ENCODE results near the gene HOXC12. TPM values are rescaled to one million over a fixed set of nuclear protein-coding genes. Genes with fewer than 3 reads are reported as not detected.

Gene HOXC12
- polyA plus RNA-seq, 5 donors = not detected

- DNase-seq = no peak
These were observed 28.9 kb downstream of the HOXC12 start for GRCh38 chr12:53983568-53983949.

- no peak for DNase-seq
These were observed 29.4 kb downstream of the HOXC12 start for GRCh38 chr12:53983950-53984572.

DNA sequence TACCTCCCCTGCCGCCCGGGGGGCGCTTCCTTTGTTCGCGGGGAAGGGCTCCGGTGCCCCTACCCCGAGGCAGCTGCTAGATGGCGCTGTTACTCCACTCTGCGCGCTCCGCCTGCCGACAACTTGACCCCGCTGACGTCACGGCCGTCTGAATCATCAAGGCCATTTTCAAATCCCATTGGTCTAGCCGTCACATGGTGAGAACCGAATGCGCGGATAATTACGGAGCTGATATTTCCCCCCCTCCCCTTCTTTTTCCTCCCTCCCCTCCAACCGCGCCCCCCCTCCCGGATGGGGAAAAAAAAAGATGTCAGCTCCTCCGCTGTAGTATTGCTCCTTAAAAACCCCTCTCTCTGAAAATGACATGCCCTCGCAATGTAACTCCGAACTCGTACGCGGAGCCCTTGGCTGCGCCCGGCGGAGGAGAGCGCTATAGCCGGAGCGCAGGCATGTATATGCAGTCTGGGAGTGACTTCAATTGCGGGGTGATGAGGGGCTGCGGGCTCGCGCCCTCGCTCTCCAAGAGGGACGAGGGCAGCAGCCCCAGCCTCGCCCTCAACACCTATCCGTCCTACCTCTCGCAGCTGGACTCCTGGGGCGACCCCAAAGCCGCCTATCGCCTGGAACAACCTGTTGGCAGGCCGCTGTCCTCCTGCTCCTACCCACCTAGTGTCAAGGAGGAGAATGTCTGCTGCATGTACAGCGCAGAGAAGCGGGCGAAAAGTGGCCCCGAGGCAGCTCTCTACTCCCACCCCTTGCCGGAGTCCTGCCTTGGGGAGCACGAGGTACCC is 30.4 kb downstream of the HOXC12 start, which contains the start of gene HOXC10:
Gene HOXC10, plus strand, starts transcription at position 246 of the 791 bp plus-strand sequence. Its CDS starts 114 bp downstream, at position 360.
- peak; percentile 67 to 73 for DNase-seq

DNA sequence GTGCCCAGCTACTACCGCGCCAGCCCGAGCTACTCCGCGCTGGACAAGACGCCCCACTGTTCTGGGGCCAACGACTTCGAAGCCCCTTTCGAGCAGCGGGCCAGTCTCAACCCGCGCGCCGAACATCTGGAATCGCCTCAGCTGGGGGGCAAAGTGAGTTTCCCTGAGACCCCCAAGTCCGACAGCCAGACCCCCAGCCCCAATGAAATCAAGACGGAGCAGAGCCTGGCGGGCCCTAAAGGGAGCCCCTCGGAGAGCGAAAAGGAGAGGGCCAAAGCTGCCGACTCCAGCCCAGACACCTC is 30.9 kb downstream of the HOXC12 start:
- DNase-seq = no peak

DNA sequence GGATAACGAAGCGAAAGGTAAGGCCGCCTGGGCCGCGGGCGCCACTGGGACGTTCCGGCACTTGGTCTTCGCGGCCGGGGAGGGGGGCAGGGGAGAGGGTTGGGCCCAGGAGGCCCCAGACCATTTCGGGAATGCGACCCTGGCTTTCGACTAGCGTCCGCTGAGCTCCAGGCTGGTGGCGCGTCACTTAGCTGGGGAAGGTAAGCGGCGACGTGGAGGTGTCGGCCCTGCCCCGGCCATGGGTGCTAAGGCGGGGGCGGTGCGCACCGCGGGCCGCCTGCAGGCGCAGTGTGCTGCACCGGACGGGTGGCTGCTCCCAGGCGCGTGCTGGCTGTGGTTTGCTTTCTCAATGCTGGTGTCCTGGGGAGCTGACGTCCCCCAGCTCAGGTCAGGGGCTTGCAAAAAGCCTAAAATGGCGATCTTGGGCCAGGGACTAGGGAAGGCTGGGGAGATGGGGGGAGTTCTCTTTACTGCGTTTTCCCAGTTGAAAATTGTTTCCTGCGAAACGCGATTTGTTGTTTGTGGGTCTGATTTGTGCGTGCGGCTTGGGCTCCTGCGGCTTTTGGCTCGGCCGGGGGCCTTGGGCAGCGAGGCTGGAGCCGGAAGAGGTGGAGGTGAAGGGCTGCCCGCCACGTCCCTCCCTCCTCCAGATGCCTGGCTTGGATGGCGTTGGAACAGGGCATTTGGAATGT is 31.4 kb downstream of the HOXC12 start:
- DNase-seq = no peak

GRCh38 chr12:53986686-53987483 is 32.2 kb downstream of the HOXC12 start:
- DNase-seq = no peak

GRCh38 chr12:53987787-53988230 is 33.1 kb downstream of the HOXC12 start:
- DNase-seq = no peak

DNA sequence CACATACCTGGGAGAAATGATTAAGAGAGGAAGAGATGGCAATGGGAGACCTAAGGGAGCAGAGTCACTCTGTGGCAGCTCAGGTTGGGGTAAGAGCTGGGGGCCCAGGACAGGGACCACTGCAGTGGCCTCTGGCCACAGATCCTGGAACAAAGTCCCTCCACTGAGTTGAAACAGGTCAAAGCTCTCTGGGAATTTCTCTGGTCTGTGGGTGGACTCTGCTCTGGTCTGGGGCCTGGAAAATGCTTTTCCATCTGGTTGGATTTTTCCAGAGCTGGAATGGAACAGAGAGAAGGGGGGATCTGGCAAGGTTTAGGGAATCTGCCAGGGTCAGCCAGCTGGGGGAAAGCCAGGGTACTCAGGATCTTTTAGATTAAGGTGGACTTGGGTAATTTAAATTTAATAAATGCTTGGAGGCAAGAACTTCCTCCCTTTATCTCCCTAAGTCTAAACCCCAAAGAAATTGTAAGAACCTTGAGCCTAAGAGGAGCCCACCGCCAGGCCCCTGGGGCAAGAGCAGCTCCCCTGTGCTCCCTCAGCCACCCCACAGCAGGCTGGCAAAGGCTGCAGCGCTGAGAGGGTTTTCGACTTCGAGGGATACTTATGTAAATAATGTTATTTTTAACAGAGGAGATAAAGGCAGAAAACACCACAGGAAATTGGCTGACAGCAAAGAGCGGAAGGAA is 34.0 kb downstream of the HOXC12 start:
- no peak for DNase-seq

DNA sequence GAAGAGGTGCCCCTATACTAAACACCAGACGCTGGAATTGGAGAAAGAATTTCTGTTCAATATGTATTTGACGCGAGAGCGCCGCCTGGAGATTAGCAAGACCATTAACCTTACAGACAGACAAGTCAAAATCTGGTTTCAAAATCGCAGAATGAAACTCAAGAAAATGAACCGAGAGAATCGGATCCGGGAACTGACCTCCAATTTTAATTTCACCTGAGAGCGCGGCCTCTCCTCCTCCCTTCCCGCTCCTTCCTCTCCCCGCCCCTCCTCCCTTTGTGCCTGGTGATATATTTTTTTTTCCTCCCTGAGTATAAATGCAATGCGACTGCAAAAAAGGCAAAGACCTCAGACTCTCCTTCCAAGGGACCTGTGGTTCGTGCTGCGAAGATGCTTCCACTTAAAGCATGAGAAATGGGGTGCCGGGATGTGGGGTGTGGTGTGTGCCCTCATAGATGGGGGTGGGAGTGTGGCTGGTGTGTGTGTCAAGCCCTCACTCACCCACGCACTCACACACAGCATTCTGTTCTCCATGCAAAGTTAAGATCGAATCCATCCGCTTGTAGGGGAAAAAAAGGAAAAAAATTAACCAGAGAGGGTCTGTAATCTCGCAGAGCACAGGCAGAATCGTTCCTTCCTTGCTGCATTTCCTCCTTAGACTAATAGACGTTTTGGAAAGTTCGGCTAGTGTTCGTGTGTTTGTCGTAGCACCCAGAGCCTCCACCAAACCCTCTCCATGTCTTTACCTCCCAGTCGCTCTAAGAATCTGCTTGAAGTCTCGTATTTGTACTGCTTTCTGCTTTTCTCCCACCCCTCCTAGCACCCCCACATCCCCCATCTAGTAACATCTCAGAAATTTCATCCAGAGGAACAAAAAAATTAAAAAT is 34.8 kb downstream of the HOXC12 start:
- no peak for DNase-seq

DNA sequence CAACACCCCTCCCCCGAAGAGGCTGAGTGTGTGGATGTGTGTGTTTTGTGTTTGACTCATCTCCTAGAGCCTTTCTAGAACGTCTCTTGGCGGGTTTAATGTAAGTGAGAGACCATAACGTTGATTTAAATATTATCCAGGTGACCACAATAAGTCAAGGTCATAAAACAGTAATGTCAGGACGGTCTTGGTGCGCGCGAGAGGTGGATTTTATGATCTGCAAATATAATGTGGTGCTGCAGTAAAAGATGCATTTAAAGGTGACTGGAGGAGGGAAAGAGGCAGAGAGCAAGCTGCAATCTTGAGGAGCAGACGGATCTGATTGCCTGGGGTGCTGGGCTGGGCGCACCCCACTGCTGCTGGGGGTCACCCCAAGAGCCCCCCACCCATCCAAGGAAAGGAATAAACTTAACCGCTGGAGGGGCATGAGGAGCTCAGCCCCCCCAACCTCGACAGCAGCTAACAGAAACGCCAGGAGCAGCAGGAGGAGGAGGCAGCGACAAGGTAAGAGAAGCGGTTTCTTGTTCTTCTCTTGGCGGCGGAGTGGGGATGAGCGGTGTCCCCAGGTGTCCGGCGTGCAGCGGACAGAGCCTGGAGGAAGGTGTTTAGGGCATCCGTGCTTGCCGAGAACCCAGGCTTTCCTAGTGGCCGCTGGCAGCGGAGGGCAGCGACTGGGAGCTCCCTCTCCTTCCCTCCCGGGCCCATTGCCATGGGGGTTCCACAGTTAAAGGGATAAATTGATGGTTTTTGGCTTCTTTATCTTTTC is 35.8 kb downstream of the HOXC12 start:
- no peak for DNase-seq

- no peak for DNase-seq
These were observed 36.4 kb downstream of the HOXC12 start for GRCh38 chr12:53991077-53991460.

DNA sequence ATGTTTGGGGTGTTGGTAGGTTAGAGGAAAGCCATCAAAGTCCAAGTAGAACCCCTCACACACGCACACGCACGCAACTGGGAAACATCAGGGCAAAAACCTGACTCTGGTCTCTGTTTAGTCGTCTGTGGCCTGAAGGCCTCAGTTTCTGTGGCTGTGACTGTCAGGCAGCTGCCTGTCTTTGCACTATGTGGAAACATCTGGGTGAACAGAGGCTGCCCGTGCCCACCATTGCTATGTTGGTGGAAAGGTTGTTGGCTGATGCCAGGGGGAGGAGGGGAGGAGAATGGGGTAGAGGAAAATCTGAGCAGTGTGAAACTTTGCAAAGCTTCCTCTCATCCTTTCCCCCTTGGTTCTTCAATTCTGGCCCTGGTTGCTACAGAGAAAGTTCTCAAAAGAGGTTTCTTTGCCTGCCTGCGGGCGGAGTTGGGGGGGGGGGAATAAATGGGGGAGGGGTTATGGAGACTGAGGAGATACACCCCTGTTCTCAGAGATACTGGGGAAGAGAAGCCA is 37.7 kb downstream of the HOXC12 start:
- DNase-seq = no peak

- no peak for DNase-seq
These were observed 38.7 kb downstream of the HOXC12 start for GRCh38 chr12:53993162-53994008.

DNA sequence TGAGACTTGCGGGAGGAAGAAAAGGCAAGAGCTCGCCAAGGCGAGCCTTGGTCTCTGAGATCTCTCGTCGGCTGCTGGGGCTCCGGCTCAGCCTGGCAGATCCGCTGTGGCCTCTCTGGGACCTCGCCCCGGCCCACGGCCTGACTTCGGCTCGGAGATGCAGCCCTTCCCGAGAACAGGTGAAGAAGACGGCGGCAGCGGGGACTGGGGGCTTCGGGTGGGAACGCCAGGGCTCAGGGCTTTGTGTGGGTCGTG is 39.2 kb downstream of the HOXC12 start:
- no peak for DNase-seq

- no peak for DNase-seq
These were observed 39.7 kb downstream of the HOXC12 start for GRCh38 chr12:53994264-53995001.

DNA sequence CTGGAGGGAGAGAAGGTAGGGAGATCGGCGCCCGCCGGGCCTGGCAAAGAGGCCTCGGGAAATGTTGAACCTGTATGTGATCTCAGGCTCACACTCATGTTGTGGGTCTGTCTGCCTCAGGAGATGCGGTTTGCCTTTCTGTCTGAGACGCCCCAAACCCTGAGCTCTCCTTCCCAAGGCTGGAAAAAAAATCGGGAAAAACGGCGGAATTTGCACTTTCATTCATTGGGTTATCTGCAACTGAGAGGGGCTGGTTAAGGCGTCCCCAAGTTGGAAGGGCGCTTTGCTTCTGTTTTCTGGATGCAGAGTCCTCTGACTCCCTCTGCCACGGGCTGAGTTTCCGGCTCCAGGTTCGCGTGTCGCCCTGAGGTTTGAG is 40.3 kb downstream of the HOXC12 start:
- DNase-seq = no peak

GRCh38 chr12:53995378-53996239 is 40.9 kb downstream of the HOXC12 start:
- no peak for DNase-seq
